ENCODE data around the gene LHFPL3.

LHFPL3 gene

GRCh38 chr7:104328296-104328969 is at the start of gene LHFPL3:
Gene LHFPL3, plus strand, starts transcription at chr7:104328603.
- no peak for TF ChIP-seq CTCF (IDR thresholded peaks at IDR 0.05)

GRCh38 chr7:104286839-104287238 is 41.6 kb upstream of the LHFPL3 start:
- TF ChIP-seq CTCF (IDR thresholded peaks at IDR 0.05), result no peak

- TF ChIP-seq CTCF (IDR thresholded peaks at IDR 0.05), result no peak
Measured at GRCh38 chr7:104288137-104288536, 40.3 kb upstream of the LHFPL3 start.

GRCh38 chr7:104294291-104294690 is 34.1 kb upstream of the LHFPL3 start:
- no peak for TF ChIP-seq CTCF (IDR thresholded peaks at IDR 0.05)

- TF ChIP-seq CTCF (IDR thresholded peaks at IDR 0.05), result no peak
Measured at GRCh38 chr7:104296266-104296665, 32.1 kb upstream of the LHFPL3 start.

GRCh38 chr7:104296900-104297299 is 31.5 kb upstream of the LHFPL3 start:
- no peak for TF ChIP-seq CTCF (IDR thresholded peaks at IDR 0.05)

GRCh38 chr7:104299323-104299722 is 29.1 kb upstream of the LHFPL3 start:
- TF ChIP-seq CTCF (IDR thresholded peaks at IDR 0.05), result no peak

GRCh38 chr7:104299777-104300176 is 28.6 kb upstream of the LHFPL3 start:
- TF ChIP-seq CTCF (IDR thresholded peaks at IDR 0.05), result no peak
